IMR-90 (cell line): Measurements from ENCODE around the gene RAB18.

ENCODE experiments used
- CTCF ChIP-seq: conservative IDR thresholded peaks from 2 replicates; pipeline ENCODE4 v1.5.1; 2012; ENCODE audit warnings: mild to moderate bottlenecking, low read depth, low read length, improper control_type of control experiment
- FOS ChIP-seq: fragments of 150-350 bp; IDR thresholded peaks from 2 replicates; pipeline ENCODE4 v1.6.1; 2016; ENCODE audit warnings: low read depth, low read length
- MAFK ChIP-seq: IDR thresholded peaks from 2 replicates; pipeline ENCODE4 v1.6.1; 2012; ENCODE audit warnings: low read depth, low read length, improper control_type of control experiment
- POLR2A ChIP-seq: IDR thresholded peaks from 2 replicates; pipeline ENCODE4 v1.6.1; 2012; ENCODE audit warnings: mild to moderate bottlenecking, low read depth, low read length
- RAD21 ChIP-seq: IDR thresholded peaks from 2 replicates; pipeline ENCODE4 v1.6.1; 2012; ENCODE audit warnings: low read length, improper control_type of control experiment
- RCOR1 ChIP-seq: IDR thresholded peaks from 2 replicates; pipeline ENCODE4 v1.6.1; 2012; ENCODE audit warnings: mild to moderate bottlenecking, low read length, improper control_type of control experiment; ENCODE audit not compliant: insufficient replicate concordance
- USF2 ChIP-seq: fragments of 150-350 bp; IDR thresholded peaks from 2 replicates; pipeline ENCODE4 v1.6.1; 2017; ENCODE audit warnings: mild to moderate bottlenecking, antibody characterized with exemption, low read length, low read depth

GRCh38 chr10:27537787-27538186, 33.7 kb downstream of the RAB18 start:
- no peak for TF ChIP-seq CTCF
- no peak for TF ChIP-seq RCOR1
- no peak for TF ChIP-seq RAD21
- TF ChIP-seq USF2: no peak
- no peak for TF ChIP-seq POLR2A
- TF ChIP-seq FOS: no peak
- no peak for TF ChIP-seq MAFK
